Tibial nerve (tissue), 4 donors: Measurements from ENCODE around the gene OGN.

ENCODE experiments used
- EP300 ChIP-seq, 2 donors: sonication (generic); formaldehyde crosslinking; IDR thresholded peaks; one replicate each; pipeline ENCODE4 v1.6.1; 2017; ENCODE audit warnings: antibody characterized with exemption in 2 of 2, mild to moderate bottlenecking in 1 of 2
- POLR2A ChIP-seq, 2 donors: fragments of 450-650 bp; IDR thresholded peaks; one replicate each; pipeline ENCODE4 v1.6.1; 2017; ENCODE audit warnings: antibody characterized with exemption in 2 of 2, mild to moderate bottlenecking in 2 of 2, moderate library complexity in 2 of 2
- TF ChIP-seq, protein P1 (sequence below), 5 experiments: fragments of 200-600 bp in 3 of 5; fragments of 450-650 bp in 2 of 5; sonication (generic) in 3 of 5; IDR thresholded peaks; one replicate each; pipeline ENCODE4 v1.5.1; 2016 to 2019; ENCODE audit warnings: antibody characterized with exemption in 5 of 5, mild to moderate bottlenecking in 3 of 5, moderate library complexity in 2 of 5

DNA sequence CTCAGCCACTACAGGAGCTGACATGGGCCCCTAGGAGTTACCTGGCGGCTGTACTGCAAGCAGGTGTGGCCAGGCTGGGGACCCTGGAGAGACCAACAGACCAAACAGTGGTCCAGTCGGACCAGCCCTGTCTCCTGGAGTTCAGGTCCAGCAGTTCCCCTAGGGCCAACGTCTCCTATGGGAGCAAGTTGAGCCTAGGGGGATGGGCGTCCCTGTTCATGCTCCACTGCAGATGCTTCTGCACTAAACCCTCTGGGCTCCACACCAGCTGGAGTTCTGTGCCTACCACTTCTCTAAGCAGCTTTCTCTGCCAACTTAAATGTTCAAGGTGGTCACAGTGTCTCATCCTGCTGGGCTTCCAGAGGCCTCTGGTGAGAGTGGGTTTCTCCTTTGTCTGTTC, 40.5 kb upstream of the OGN start:
- TF ChIP-seq POLR2A (IDR thresholded peaks at IDR 0.05), result no peak
- TF ChIP-seq, protein P1, sequence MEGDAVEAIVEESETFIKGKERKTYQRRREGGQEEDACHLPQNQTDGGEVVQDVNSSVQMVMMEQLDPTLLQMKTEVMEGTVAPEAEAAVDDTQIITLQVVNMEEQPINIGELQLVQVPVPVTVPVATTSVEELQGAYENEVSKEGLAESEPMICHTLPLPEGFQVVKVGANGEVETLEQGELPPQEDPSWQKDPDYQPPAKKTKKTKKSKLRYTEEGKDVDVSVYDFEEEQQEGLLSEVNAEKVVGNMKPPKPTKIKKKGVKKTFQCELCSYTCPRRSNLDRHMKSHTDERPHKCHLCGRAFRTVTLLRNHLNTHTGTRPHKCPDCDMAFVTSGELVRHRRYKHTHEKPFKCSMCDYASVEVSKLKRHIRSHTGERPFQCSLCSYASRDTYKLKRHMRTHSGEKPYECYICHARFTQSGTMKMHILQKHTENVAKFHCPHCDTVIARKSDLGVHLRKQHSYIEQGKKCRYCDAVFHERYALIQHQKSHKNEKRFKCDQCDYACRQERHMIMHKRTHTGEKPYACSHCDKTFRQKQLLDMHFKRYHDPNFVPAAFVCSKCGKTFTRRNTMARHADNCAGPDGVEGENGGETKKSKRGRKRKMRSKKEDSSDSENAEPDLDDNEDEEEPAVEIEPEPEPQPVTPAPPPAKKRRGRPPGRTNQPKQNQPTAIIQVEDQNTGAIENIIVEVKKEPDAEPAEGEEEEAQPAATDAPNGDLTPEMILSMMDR (IDR thresholded peaks at IDR 0.05), result no peak
- no peak for TF ChIP-seq EP300 (IDR thresholded peaks at IDR 0.05)
